IPS-20b (cell line): Measurements from ENCODE around the gene SLC25A47.
"Not testable (repeated sequence)": the region's sequence is repeated elsewhere in the genome, so short reads cannot be mapped to it uniquely, and the experiment has no call there.

Source experiments
- H3K27ac ChIP-seq: one replicate; pipeline ENCODE4 v1.5.1; 2013; ENCODE audit warnings: low read length
- H3K27me3 ChIP-seq: 2 replicates; pipeline ENCODE4 v1.6.1; 2013; ENCODE audit warnings: mild to moderate bottlenecking, low read length, inconsistent platforms; ENCODE audit not compliant: insufficient read depth
- H3K36me3 ChIP-seq: 2 replicates; pipeline ENCODE4 v1.6.1; 2013; ENCODE audit warnings: low read depth, mild to moderate bottlenecking, inconsistent platforms, low read length, moderate library complexity; ENCODE audit not compliant: insufficient read depth
- H3K4me1 ChIP-seq: 2 replicates; pipeline ENCODE4 v1.6.1; 2013; ENCODE audit warnings: mild to moderate bottlenecking, control low read depth, inconsistent platforms, low read length, moderate library complexity; ENCODE audit not compliant: insufficient read depth
- H3K4me3 ChIP-seq: 2 replicates; pipeline ENCODE4 v1.5.1; 2013; ENCODE audit warnings: mild to moderate bottlenecking, low read length, inconsistent platforms
- H3K9ac ChIP-seq: 2 replicates; pipeline ENCODE4 v1.6.1; 2013; ENCODE audit warnings: low read depth, mild to moderate bottlenecking, inconsistent platforms, low read length, moderate library complexity
- H3K9me3 ChIP-seq: 2 replicates; pipeline ENCODE4 v1.6.1; 2013; ENCODE audit warnings: mild to moderate bottlenecking, low read depth, low read length, inconsistent platforms; ENCODE audit not compliant: insufficient read depth

Gene SLC25A47

DNA sequence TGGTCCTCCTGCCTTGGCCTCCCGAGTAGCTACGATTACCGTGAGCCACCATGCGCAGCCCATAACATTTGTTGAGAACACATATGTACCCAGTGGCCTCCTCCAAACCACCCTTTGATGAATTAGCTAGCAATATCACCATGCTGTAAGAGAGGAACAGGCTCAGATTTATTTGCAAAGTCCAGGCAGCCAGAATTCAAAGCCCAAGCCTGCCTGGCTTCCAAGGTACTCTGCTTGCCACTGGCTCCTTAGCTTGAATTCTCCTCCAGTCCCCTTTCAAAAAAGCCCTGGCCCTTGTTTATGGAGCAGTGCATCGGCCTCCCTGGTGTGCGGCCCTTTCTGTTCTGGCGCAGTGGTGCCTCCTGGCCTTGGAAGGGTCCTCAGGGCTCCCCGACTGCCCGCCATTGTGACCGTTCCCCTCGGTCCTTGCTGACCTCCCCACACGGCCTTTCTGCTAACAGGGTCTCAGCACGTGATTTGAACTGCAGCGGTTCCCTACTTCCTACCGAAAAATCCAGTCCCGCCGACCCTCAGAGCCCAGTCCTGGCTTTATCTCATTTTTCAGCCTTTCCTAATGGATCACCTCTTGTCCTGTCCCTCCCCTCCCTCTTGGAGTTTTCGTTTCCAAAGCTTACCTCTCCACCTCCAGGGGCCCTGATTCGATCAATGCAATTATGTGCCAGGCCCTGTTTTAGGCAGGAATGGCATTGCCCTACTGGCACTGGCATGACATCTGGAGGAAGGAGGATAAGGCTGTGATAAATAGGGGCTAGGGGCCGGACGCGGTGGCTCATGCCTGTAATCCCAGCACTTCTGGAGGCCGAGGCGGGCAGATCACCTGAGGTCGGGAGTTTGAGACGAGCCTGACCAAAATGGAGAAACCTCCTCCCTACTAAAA, 38.9 kb upstream of the SLC25A47 start:
- Histone ChIP-seq H3K9ac (peak overlapping the region; percentile 48; the same call in 1 of the 2 replicates), H3K4me3 (peak overlapping the region; percentile 63; the same call in 1 of the 2 replicates), H3K9me3 (no peaks in the 10 kb centered on the region), H3K36me3 (peaks cover 26% of the 10 kb centered on the region; the same call in 1 of the 2 replicates), H3K27me3 (no peaks in the 10 kb centered on the region), H3K27ac (peak overlapping the region; percentile 56), H3K4me1 (peaks cover 8% of the 10 kb centered on the region)

DNA sequence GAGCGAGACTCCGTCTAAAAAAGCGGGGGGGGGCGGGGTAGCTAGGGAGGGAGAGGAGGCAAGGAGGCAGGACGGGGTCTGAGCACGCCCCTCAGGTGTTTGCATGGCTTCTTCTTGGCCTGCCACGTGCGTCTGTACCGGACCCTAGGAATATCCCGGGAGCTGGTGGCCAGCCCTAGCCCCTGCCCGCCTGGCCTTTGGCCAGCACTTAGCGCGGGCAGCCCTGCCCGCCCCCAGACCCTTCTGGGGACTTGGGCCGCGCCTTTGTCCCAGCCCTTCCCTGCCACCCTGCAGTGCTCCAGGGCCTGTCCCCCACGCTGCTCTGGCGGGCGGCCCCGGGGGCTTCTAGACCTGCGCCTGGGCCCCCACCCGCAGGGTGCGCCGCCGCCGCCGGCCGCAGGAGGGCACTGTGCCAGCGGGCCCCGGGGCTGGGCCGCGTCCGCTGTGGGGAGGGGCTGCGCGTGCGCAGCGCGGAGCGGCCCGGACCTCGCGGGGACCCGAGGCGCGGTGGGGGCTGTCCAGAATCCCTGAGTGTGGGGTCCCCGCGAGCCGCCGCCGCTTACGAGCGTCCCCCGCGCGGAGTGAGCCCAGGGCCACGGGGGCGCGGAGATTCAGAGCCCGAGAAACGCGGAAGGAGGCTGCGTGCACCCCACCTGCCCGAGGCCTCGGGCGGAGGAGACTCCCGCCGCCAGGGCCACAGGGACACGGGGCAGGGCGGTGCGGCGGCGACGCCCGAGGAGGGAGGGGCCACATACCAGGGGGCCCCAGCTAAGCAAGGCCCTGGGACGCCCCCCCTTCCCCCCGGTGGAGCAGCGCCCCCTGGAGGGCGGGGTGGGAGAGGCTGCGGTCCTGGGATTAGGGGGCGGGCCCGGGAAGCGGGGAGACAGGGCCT, 37.9 kb upstream of the SLC25A47 start:
- no peaks in the 10 kb centered on the region for H3K9me3 ChIP-seq
- no peaks in the 10 kb centered on the region for H3K27me3 ChIP-seq
- H3K9ac ChIP-seq, result peak overlapping the region; percentile 74; the same call in 1 of the 2 replicates
- peaks cover 8% of the 10 kb centered on the region for H3K4me1 ChIP-seq
- H3K36me3 ChIP-seq, result peaks cover 29% of the 10 kb centered on the region; the same call in 1 of the 2 replicates
- peak overlapping the region; percentile 56 for H3K27ac ChIP-seq
- peak overlapping the region; percentile 63; the same call in 1 of the 2 replicates for H3K4me3 ChIP-seq

DNA sequence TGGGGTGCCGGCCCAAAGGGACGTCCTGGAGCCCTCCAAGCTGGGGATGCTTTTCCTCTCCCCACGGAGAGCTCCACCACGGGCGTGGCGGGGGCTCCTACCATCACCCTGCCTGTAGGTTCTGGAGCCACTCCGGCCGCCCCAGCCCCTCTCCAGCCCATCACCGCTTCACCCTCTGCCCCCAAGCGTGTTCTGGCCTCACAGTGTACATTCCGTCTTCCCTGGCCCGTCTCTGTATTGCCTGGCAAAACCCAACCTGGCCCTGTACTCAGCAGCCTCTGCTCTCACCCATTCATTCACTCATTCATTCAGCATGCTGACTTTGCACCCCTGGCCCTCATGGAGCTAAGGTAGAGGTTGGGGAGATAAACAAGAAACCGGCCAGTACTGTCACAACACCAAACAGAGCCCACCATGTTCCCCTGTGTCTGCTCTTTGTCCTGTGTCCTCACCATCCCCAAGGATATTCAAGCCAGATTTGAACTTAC, 37.2 kb upstream of the SLC25A47 start:
- H3K9ac ChIP-seq, result no peak overlapping the region
- no peak overlapping the region; the same call in 1 of the 2 replicates for H3K4me3 ChIP-seq
- peaks cover 32% of the 10 kb centered on the region for H3K36me3 ChIP-seq
- no peak overlapping the region for H3K27ac ChIP-seq
- no peaks in the 10 kb centered on the region for H3K9me3 ChIP-seq
- no peaks in the 10 kb centered on the region for H3K27me3 ChIP-seq
- H3K4me1 ChIP-seq, result peaks cover 4% of the 10 kb centered on the region

DNA sequence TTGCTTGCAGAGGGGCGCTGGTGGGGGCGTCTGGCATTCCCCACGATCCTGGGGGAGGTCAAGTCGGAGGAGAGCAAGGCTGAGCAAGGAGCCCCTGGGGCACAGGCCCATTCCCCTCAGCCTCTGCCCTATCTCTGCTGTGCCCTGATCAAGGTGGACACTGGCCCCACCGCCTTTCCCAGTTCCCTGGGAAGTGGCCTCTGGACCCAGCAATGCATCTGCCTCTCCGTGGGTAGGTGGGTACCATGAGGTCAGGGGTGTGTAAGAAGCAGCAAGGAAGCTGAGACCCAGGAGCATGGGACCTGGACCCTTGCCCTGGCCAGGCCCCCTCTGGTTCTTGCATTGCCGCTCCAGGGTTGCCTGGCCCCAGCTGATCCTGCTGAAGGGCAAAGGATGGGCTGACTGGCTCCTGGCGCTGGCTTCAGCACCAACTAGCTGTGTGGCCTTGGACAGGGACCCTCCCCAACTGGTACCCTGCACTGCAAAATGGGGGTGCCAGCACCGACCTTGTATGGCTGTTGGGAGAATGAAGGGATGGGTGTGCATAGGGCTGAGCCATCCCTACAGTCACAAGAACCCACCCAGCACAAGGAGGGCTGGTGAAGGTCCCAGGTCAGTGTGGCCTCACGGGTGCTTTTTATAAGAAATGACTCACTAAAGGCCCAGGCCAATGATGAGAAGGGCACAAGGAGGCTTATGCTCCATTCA, 36.5 kb upstream of the SLC25A47 start:
- Histone ChIP-seq H3K4me3 (no peak overlapping the region), H3K9me3 (no peaks in the 10 kb centered on the region), H3K36me3 (peaks cover 36% of the 10 kb centered on the region), H3K4me1 (peaks cover 4% of the 10 kb centered on the region; the same call in 1 of the 2 replicates), H3K27me3 (no peaks in the 10 kb centered on the region), H3K27ac (no peak overlapping the region), H3K9ac (no peak overlapping the region)

DNA sequence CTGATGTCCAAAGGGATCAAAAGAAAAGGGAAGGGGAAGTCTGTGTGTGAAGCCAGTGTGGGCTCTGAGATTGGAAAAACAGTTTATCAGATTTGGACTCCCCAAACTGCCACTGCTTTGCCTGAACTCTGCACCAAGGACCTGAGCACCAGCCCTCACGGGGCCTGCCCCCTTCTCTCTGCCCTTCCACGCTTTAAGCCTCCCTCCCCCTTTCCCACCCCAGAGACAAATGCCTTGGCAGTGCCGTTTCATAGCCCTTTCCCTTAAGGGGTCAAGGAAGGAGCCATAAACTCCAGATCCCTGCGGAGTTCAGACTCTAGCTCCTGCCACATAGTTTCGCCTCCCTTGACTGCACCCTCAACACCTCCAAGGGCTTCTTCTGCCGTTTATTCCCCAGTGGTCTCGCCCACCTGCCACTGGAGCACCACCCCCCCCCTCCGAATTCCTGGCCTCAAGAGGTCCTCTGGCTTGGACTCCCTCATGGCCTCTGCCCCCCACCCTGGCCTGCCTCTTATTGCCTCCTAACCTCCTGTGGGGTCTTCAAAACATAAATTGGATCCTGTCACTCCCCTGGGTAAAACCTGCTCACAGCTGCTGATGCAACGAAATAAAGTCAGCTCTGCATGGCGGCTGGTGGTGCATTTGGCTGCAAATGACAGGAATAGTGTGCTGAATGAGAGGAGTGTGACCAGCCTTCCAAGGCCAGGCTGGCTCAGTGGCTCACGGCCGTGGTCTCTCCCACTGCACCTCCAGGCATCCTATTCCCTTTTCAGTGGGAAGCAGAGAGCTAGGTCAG, 35.7 kb upstream of the SLC25A47 start:
- Histone ChIP-seq H3K4me1 (peaks cover 4% of the 10 kb centered on the region; the same call in 1 of the 2 replicates), H3K9me3 (no peaks in the 10 kb centered on the region), H3K4me3 (no peak overlapping the region), H3K27ac (no peak overlapping the region), H3K36me3 (peaks cover 37% of the 10 kb centered on the region), H3K27me3 (no peaks in the 10 kb centered on the region), H3K9ac (no peak overlapping the region)

DNA sequence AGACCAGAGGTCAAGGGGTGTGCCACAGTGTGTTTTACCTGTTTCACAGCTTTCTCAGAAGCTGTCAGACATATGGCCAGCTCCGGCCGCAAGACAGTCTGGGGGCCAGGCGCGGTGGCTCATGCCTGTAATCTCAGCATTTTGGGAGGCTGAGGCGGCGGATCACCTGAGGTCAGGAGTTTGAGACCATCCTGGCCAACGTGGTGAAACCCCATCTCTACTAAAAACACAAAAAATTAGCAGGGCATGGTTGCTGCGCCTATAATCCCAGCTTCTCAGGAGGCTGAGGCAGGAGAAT, 35.2 kb upstream of the SLC25A47 start:
- not testable (repeated sequence) for H3K27me3 ChIP-seq, H3K9me3 ChIP-seq, H3K27ac ChIP-seq, H3K4me3 ChIP-seq, H3K9ac ChIP-seq, H3K4me1 ChIP-seq
- peaks cover 37% of the 10 kb centered on the region for H3K36me3 ChIP-seq

DNA sequence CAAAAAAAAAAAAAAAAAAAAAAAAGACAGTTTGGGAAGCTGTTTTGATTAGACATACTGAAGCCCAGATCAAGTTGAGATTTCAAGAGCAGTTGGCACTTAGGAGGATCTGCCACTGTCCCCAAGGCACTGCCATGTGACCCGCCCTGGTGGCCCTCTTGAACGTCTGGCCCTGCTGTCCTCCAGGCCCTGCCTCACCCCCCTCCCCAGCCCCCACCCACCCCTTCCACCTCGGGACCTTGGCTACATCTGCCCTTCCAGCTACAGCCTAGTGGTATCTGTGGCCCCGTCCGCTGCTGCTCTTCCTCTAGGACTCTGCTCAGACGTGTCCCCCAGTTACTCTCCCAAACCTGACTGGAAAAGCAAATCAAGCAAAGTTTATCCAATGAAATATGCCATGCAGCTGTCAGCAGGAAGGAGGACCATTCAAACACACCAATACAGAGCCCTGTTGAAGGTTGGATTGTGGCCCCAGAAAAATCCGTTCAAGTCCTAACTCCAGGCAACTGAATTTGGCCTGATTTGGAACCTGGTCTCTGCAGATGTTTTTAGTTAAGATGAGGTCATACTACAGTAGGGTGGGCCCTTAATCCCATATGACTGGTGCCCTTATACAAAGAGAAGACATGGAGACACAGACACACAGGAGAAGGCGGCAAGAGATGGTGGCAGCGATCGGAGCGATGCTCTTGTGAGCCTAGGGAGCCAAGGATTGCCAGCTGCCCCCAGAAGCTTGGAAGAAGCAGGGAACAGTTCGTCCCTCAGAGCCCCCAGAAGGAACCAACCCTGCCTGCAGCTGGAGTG, 34.6 kb upstream of the SLC25A47 start:
- Histone ChIP-seq H3K27ac (no peak overlapping the region), H3K4me1 (peaks cover 4% of the 10 kb centered on the region; the same call in 1 of the 2 replicates)

DNA sequence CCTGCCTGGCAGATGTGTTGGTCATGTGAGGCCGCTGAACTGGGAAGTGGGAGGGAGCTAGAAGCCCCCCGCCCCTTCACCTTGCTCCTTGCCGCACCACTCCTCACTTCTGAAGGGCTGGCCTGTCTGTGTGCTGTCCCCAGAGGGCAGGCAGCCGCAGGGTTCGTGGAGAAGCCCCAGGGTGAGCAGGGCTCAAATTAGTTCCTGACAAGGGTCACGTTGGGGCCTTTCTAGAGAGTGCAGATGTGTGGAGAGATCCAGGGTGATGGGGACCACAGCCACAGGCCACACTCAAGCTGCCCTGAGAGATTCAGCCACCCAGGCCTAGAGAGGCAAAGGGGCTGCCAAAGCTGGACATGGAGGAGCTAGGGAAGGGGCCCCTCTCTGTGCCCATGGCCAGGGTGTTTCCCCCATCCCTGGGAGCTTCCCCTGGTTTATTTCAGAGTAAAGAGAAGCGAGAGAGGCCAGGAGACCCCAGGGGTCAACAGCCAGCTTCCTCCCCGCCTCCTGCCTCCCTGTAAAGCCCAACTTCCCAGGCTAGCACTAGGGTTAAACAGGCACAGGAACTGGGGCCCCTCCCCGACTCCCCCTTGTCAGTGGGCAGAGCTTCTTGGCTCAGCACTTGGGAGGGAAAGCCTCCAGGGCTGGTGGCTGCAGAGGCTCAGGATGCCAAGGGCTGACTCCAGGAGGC, 33.1 kb upstream of the SLC25A47 start:
- no peaks in the 10 kb centered on the region for H3K27me3 ChIP-seq
- H3K9me3 ChIP-seq, result no peaks in the 10 kb centered on the region
- peaks cover 54% of the 10 kb centered on the region for H3K36me3 ChIP-seq
- H3K27ac ChIP-seq, result no peak overlapping the region
- no peak overlapping the region for H3K9ac ChIP-seq
- no peaks in the 10 kb centered on the region for H3K4me1 ChIP-seq
- no peak overlapping the region for H3K4me3 ChIP-seq

More for the DNA sequence above, 34.6 kb upstream of the SLC25A47 start:
- Histone ChIP-seq H3K27me3 (no peaks in the 10 kb centered on the region), H3K4me3 (no peak overlapping the region), H3K9me3 (no peaks in the 10 kb centered on the region), H3K36me3 (peaks cover 41% of the 10 kb centered on the region), H3K9ac (no peak overlapping the region)

DNA sequence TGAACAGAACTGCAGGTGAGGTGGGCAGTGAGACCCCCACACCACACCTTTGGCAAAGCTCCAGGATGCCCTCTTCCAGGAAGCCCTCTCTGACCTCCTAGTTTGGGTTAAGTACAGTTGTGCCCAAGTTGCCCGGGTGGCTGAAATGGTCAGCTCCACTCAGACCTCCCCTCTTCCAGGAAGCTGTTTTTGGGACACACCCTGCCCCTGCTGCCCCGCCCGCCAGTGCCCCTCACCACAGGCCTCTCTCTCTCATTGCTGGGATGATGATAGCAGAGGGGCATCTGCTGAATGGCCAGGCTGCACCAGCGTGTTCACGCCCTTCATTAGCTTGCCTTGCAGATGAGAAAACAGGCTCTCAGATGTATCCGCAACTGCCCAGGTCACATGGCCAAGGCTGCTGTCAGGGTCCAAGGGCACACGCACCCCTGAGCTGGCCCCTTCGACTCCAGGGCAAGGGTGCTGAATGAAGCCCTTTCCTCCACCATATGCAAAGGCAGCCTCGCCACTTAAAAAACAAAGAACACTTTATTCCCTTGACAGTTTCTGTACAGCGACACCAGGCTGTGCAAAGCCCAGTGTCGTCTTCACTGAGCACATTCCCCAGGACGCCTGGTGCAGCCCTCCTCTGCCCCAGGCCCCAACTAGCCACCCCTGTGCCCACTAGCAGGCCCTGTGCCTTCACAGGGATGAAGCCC, 32.4 kb upstream of the SLC25A47 start:
- no peak overlapping the region for H3K27ac ChIP-seq

More for the DNA sequence above, 32.4 kb upstream of the SLC25A47 start:
- Histone ChIP-seq H3K9me3 (no peaks in the 10 kb centered on the region), H3K9ac (no peak overlapping the region; the same call in 1 of the 2 replicates), H3K27me3 (no peaks in the 10 kb centered on the region), H3K36me3 (peaks cover 61% of the 10 kb centered on the region), H3K4me1 (no peaks in the 10 kb centered on the region), H3K4me3 (no peak overlapping the region)
